NCI-H128 (cell line): Measurements from ENCODE around the gene KRT76.

Experiments used
- DNase-seq: peaks from one replicate; lab custom pipeline; 2025; ENCODE audit not compliant: unreplicated experiment; lab: John Stamatoyannopoulos, UW

The KRT76 gene

GRCh38 chr12:52776913-52777395 lies at the start of gene KRT76:
TSS of gene KRT76 (minus strand) at chr12:52777345. CDS start at chr12:52777291, 54 bp downstream.
- DNase-seq: no peak

GRCh38 chr12:52825961-52826360 lies 48.8 kb upstream of the KRT76 start:
- no peak for DNase-seq

GRCh38 chr12:52824741-52825410 lies 47.7 kb upstream of the KRT76 start:
- no peak for DNase-seq

GRCh38 chr12:52823761-52824450 lies 46.8 kb upstream of the KRT76 start:
- no peak for DNase-seq

- DNase-seq: no peak
Observed at GRCh38 chr12:52822771-52823510, 45.8 kb upstream of the KRT76 start.

GRCh38 chr12:52821826-52822660 lies 44.9 kb upstream of the KRT76 start:
- no peak for DNase-seq

- DNase-seq: no peak
Observed at GRCh38 chr12:52821071-52821730, 44.1 kb upstream of the KRT76 start.

GRCh38 chr12:52820521-52820920 lies 43.4 kb upstream of the KRT76 start:
- DNase-seq: no peak

- no peak for DNase-seq
Observed at GRCh38 chr12:52819731-52820510, 42.8 kb upstream of the KRT76 start.

GRCh38 chr12:52818887-52819420 lies 41.8 kb upstream of the KRT76 start:
- DNase-seq: no peak

GRCh38 chr12:52818388-52818787 lies 41.2 kb upstream of the KRT76 start:
- no peak for DNase-seq

- DNase-seq: no peak
Observed at GRCh38 chr12:52817699-52818238, 40.6 kb upstream of the KRT76 start.

- DNase-seq: no peak
Observed at GRCh38 chr12:52817003-52817698, 40.0 kb upstream of the KRT76 start.

- DNase-seq: no peak
Observed at GRCh38 chr12:52815676-52816588, 38.8 kb upstream of the KRT76 start.

- DNase-seq: no peak
Observed at GRCh38 chr12:52815161-52815560, 38.0 kb upstream of the KRT76 start.

GRCh38 chr12:52814710-52815155 lies 37.6 kb upstream of the KRT76 start:
- no peak for DNase-seq
